ENCODE results near the gene COL3A1.

COL3A1 gene

GRCh38 chr2:189049709-189050164 is 75.6 kb downstream of the COL3A1 start:
- H4K8ac ChIP-seq (ENCODE audit: low read depth, low read length): no peak overlapping the region
- H2AK5ac ChIP-seq (ENCODE audit: low read depth, low read length): no peak overlapping the region

GRCh38 chr2:189050165-189050712 is 76.1 kb downstream of the COL3A1 start:
- peaks cover 0 to 12% of the 10 kb centered on the region in 2 donors for H3K36me3 ChIP-seq (replicated peaks in 1 of 2; ENCODE audit: control insufficient read depth in 2 of 2, insufficient read depth in 2 of 2, low read length in 2 of 2)
- no CpG with 5 or more reads among the region's 7 CpGs for WGBS, 2 donors (ENCODE audit: extremely low coverage in 2 of 2, insufficient read length in 2 of 2, insufficient replicate concordance in 1 of 2)

More at GRCh38 chr2:189049709-189050164, 75.6 kb downstream of the COL3A1 start:
- H2BK12ac ChIP-seq (ENCODE audit: low read length): no peak overlapping the region
- H2AFZ ChIP-seq (ENCODE audit: low read length): no peak overlapping the region
- H2BK5ac ChIP-seq (ENCODE audit: low read length): no peak overlapping the region
- H3K9ac ChIP-seq (ENCODE audit: low read depth, low read length, poor library complexity): no peak overlapping the region
- no CpG with 5 or more reads among the region's 1 CpG for WGBS, 2 donors (ENCODE audit: extremely low coverage in 2 of 2, insufficient read length in 2 of 2, insufficient replicate concordance in 1 of 2)
- H3K14ac ChIP-seq (ENCODE audit: low read length): no peak overlapping the region
- no peaks in the 10 kb centered on the region for H3K27me3 ChIP-seq (ENCODE audit: control insufficient read depth in 3 of 3, insufficient read depth in 3 of 3, low read depth in 1 of 3, low read length in 3 of 3)
- H2BK15ac ChIP-seq (ENCODE audit: low read length): no peak overlapping the region
- H3K18ac ChIP-seq (ENCODE audit: low read length): no peak overlapping the region
- no peak overlapping the region for H3K27ac ChIP-seq (replicated peaks; ENCODE audit: low read length)
- H3K4ac ChIP-seq (ENCODE audit: low read length): no peak overlapping the region
- peaks cover 0 to 1% of the 10 kb centered on the region in 2 donors for H3K4me1 ChIP-seq (ENCODE audit: control insufficient read depth in 2 of 2, insufficient read depth in 1 of 2, low read depth in 1 of 2, low read length in 2 of 2)
- no peak overlapping the region for H4K91ac ChIP-seq (ENCODE audit: low read depth, low read length, poor library complexity)
- no peak overlapping the region for H2BK120ac ChIP-seq (ENCODE audit: low read depth, low read length)
- no peak overlapping the region for H3K4me2 ChIP-seq (ENCODE audit: insufficient read depth, low read length, poor library complexity, severe bottlenecking)
- no peaks in the 10 kb centered on the region for H3K9me3 ChIP-seq (replicated peaks in 1 of 2; ENCODE audit: control insufficient read depth in 2 of 2, insufficient read depth in 1 of 2, low read depth in 1 of 2, low read length in 2 of 2)
- H3K23ac ChIP-seq (ENCODE audit: low read depth, low read length, poor library complexity): no peak overlapping the region
- peaks cover 0 to 12% of the 10 kb centered on the region in 2 donors for H3K36me3 ChIP-seq (replicated peaks in 1 of 2; ENCODE audit: control insufficient read depth in 2 of 2, insufficient read depth in 2 of 2, low read length in 2 of 2)
- H3K79me1 ChIP-seq (ENCODE audit: low read depth, low read length): no peaks in the 10 kb centered on the region
- no peak for DNase-seq (ENCODE audit: low spot score)
- H3K4me3 ChIP-seq (ENCODE audit: low read length in 2 of 2): no peak overlapping the region

GRCh38 chr2:189056200-189057106 is 82.3 kb downstream of the COL3A1 start:
- no peak overlapping the region for H2BK15ac ChIP-seq (ENCODE audit: low read length)
- H2BK120ac ChIP-seq (ENCODE audit: low read depth, low read length): no peak overlapping the region
- H3K27me3 ChIP-seq (ENCODE audit: control insufficient read depth in 3 of 3, insufficient read depth in 3 of 3, low read depth in 1 of 3, low read length in 3 of 3): no peaks in the 10 kb centered on the region
- no peaks in the 10 kb centered on the region for H3K9me3 ChIP-seq (replicated peaks in 1 of 2; ENCODE audit: control insufficient read depth in 2 of 2, insufficient read depth in 1 of 2, low read depth in 1 of 2, low read length in 2 of 2)
- H2BK5ac ChIP-seq (ENCODE audit: low read length): no peak overlapping the region
- WGBS, 2 donors (ENCODE audit: extremely low coverage in 2 of 2, insufficient read length in 2 of 2, insufficient replicate concordance in 1 of 2): no CpG with 5 or more reads among the region's 4 CpGs
- H3K23ac ChIP-seq (ENCODE audit: low read depth, low read length, poor library complexity): no peak overlapping the region
- no peak overlapping the region for H3K14ac ChIP-seq (ENCODE audit: low read length)
- H2AFZ ChIP-seq (ENCODE audit: low read length): no peak overlapping the region
- H3K4me1 ChIP-seq (ENCODE audit: control insufficient read depth in 2 of 2, insufficient read depth in 1 of 2, low read depth in 1 of 2, low read length in 2 of 2): no peaks in the 10 kb centered on the region
- H4K91ac ChIP-seq (ENCODE audit: low read depth, low read length, poor library complexity): no peak overlapping the region
- H2BK12ac ChIP-seq (ENCODE audit: low read length): no peak overlapping the region
- no peaks in the 10 kb centered on the region for H3K79me1 ChIP-seq (ENCODE audit: low read depth, low read length)
- no peak overlapping the region for H4K8ac ChIP-seq (ENCODE audit: low read depth, low read length)
- H3K36me3 ChIP-seq (replicated peaks in 1 of 2; ENCODE audit: control insufficient read depth in 2 of 2, insufficient read depth in 2 of 2, low read length in 2 of 2): peaks cover 0 to 14% of the 10 kb centered on the region in 2 donors
- no peak overlapping the region for H3K9ac ChIP-seq (ENCODE audit: low read depth, low read length, poor library complexity)
- no peak overlapping the region for H3K18ac ChIP-seq (ENCODE audit: low read length)
- no peak overlapping the region for H3K4me2 ChIP-seq (ENCODE audit: insufficient read depth, low read length, poor library complexity, severe bottlenecking)
- no peak overlapping the region for H3K27ac ChIP-seq (replicated peaks; ENCODE audit: low read length)
- no peak overlapping the region for H2AK5ac ChIP-seq (ENCODE audit: low read depth, low read length)
- no peak for DNase-seq (ENCODE audit: low spot score)
- H3K4me3 ChIP-seq (ENCODE audit: low read length in 2 of 2): no peak overlapping the region
- H3K4ac ChIP-seq (ENCODE audit: low read length): no peak overlapping the region

More at GRCh38 chr2:189050165-189050712, 76.1 kb downstream of the COL3A1 start:
- Histone ChIP-seq H3K9me3 (replicated peaks in 1 of 2; ENCODE audit: control insufficient read depth in 2 of 2, insufficient read depth in 1 of 2, low read depth in 1 of 2, low read length in 2 of 2) (no peaks in the 10 kb centered on the region), H4K8ac (ENCODE audit: low read depth, low read length) (no peak overlapping the region), H2BK5ac (ENCODE audit: low read length) (no peak overlapping the region), H3K4me2 (ENCODE audit: insufficient read depth, low read length, poor library complexity, severe bottlenecking) (no peak overlapping the region), H2AFZ (ENCODE audit: low read length) (no peak overlapping the region), H2BK120ac (ENCODE audit: low read depth, low read length) (no peak overlapping the region), H3K23ac (ENCODE audit: low read depth, low read length, poor library complexity) (no peak overlapping the region), H3K18ac (ENCODE audit: low read length) (no peak overlapping the region), H3K27me3 (ENCODE audit: control insufficient read depth in 3 of 3, insufficient read depth in 3 of 3, low read depth in 1 of 3, low read length in 3 of 3) (no peaks in the 10 kb centered on the region), H3K4me3 (ENCODE audit: low read length in 2 of 2) (no peak overlapping the region), H3K79me1 (ENCODE audit: low read depth, low read length) (no peaks in the 10 kb centered on the region), H3K14ac (ENCODE audit: low read length) (no peak overlapping the region), H3K27ac (replicated peaks; ENCODE audit: low read length) (no peak overlapping the region), H3K9ac (ENCODE audit: low read depth, low read length, poor library complexity) (no peak overlapping the region), H2BK12ac (ENCODE audit: low read length) (no peak overlapping the region), H2AK5ac (ENCODE audit: low read depth, low read length) (no peak overlapping the region), H3K4me1 (ENCODE audit: control insufficient read depth in 2 of 2, insufficient read depth in 1 of 2, low read depth in 1 of 2, low read length in 2 of 2) (peaks cover 0 to 1% of the 10 kb centered on the region in 2 donors), H2BK15ac (ENCODE audit: low read length) (no peak overlapping the region), H4K91ac (ENCODE audit: low read depth, low read length, poor library complexity) (no peak overlapping the region), H3K4ac (ENCODE audit: low read length) (no peak overlapping the region)
- DNase-seq (ENCODE audit: low spot score): no peak

- DNase-seq (ENCODE audit: low spot score): no peak
- Histone ChIP-seq H3K4ac (ENCODE audit: low read length) (no peak overlapping the region), H3K9me3 (replicated peaks in 1 of 2; ENCODE audit: control insufficient read depth in 2 of 2, insufficient read depth in 1 of 2, low read depth in 1 of 2, low read length in 2 of 2) (no peaks in the 10 kb centered on the region), H4K91ac (ENCODE audit: low read depth, low read length, poor library complexity) (no peak overlapping the region), H3K18ac (ENCODE audit: low read length) (no peak overlapping the region), H2BK5ac (ENCODE audit: low read length) (no peak overlapping the region), H3K4me3 (ENCODE audit: low read length in 2 of 2) (no peak overlapping the region), H3K27me3 (ENCODE audit: control insufficient read depth in 3 of 3, insufficient read depth in 3 of 3, low read depth in 1 of 3, low read length in 3 of 3) (no peaks in the 10 kb centered on the region), H3K23ac (ENCODE audit: low read depth, low read length, poor library complexity) (no peak overlapping the region), H3K36me3 (replicated peaks in 1 of 2; ENCODE audit: control insufficient read depth in 2 of 2, insufficient read depth in 2 of 2, low read length in 2 of 2) (peaks cover 0 to 10% of the 10 kb centered on the region in 2 donors), H3K9ac (ENCODE audit: low read depth, low read length, poor library complexity) (no peak overlapping the region), H2BK12ac (ENCODE audit: low read length) (no peak overlapping the region), H3K27ac (replicated peaks; ENCODE audit: low read length) (no peak overlapping the region), H3K79me1 (ENCODE audit: low read depth, low read length) (no peaks in the 10 kb centered on the region), H2AFZ (ENCODE audit: low read length) (no peak overlapping the region), H2BK120ac (ENCODE audit: low read depth, low read length) (no peak overlapping the region), H2BK15ac (ENCODE audit: low read length) (no peak overlapping the region), H2AK5ac (ENCODE audit: low read depth, low read length) (no peak overlapping the region), H3K4me1 (ENCODE audit: control insufficient read depth in 2 of 2, insufficient read depth in 1 of 2, low read depth in 1 of 2, low read length in 2 of 2) (no peaks in the 10 kb centered on the region), H3K14ac (ENCODE audit: low read length) (no peak overlapping the region), H4K8ac (ENCODE audit: low read depth, low read length) (no peak overlapping the region), H3K4me2 (ENCODE audit: insufficient read depth, low read length, poor library complexity, severe bottlenecking) (no peak overlapping the region)
- WGBS, 2 donors (ENCODE audit: extremely low coverage in 2 of 2, insufficient read length in 2 of 2, insufficient replicate concordance in 1 of 2): no CpG with 5 or more reads among the region's 2 CpGs
These were observed 83.1 kb downstream of the COL3A1 start for GRCh38 chr2:189057316-189057715.

All from neuronal stem cell (in vitro differentiated cells).